ENCODE data around the gene DAZAP1.

DNA sequence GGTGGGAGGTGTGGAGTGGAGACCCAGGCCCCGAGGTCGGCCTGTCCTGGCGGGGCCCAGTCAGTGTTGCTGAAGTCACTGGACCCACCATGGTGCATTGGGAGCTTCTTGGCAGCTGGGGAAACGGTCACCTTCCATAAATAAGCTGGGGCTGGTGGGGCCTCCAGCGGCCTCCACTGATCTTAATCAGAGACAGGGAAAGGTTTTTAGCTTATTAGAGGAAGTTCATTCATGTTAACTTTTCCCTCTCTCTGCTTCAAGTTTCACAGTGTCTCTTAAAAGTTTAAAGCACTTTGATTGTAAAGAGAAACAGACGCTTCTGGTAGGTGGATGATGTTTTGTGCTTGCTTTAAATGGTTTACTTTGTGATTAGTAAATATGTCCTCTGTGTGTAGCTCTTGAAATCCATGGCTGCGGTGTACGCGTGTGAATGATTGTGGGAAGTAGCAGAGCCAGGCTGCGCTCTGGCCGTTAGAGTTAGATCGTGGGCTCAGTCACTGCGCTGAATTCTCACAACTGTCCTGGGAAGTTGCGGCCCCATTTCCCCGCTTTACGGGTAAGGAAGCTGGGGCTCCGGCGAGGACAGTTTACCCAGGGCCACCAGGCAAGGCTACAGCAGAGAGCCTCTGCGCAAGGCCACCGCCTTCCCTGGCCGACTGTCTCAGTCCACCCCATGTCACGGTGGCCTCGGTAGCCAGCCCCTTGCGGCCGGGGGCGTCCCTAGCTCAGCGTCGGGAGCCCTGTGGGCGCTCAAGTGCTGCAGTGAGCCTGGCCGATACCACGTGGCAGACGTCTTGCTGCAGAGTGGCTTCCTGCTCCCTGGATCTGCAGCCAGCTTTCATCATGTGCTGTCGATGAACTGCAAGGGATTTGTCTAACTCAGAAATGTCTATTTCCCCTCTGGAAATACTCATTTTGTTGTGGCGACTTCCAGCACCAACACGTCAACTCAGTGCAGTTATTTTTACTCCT is 40.2 kb upstream of the DAZAP1 start:
- TF ChIP-seq, protein P1, sequence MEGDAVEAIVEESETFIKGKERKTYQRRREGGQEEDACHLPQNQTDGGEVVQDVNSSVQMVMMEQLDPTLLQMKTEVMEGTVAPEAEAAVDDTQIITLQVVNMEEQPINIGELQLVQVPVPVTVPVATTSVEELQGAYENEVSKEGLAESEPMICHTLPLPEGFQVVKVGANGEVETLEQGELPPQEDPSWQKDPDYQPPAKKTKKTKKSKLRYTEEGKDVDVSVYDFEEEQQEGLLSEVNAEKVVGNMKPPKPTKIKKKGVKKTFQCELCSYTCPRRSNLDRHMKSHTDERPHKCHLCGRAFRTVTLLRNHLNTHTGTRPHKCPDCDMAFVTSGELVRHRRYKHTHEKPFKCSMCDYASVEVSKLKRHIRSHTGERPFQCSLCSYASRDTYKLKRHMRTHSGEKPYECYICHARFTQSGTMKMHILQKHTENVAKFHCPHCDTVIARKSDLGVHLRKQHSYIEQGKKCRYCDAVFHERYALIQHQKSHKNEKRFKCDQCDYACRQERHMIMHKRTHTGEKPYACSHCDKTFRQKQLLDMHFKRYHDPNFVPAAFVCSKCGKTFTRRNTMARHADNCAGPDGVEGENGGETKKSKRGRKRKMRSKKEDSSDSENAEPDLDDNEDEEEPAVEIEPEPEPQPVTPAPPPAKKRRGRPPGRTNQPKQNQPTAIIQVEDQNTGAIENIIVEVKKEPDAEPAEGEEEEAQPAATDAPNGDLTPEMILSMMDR (IDR thresholded peaks at IDR 0.05): no peak
- no peak for TF ChIP-seq EZH2 (IDR thresholded peaks at IDR 0.05)
